EH (cell line): ENCODE results near the gene LGR6.
"Not testable (repeated sequence)": the region's sequence is repeated elsewhere in the genome, so short reads cannot be mapped to it uniquely, and the experiment has no call there.

Experiments
- DNase-seq: peaks from one replicate; pipeline ENCODE4 v3.0.0-alpha.2; 2015; ENCODE audit warnings: low read depth

Gene LGR6

GRCh38 chr1:202223121-202223860 is 29.7 kb downstream of the LGR6 start:
- no peak for DNase-seq

GRCh38 chr1:202224453-202224852 is 30.9 kb downstream of the LGR6 start:
- no peak for DNase-seq

- DNase-seq = no peak
Observed at GRCh38 chr1:202225131-202225530, 31.5 kb downstream of the LGR6 start.

GRCh38 chr1:202227053-202227672 is 33.6 kb downstream of the LGR6 start:
- DNase-seq = no peak

GRCh38 chr1:202227997-202228401 is 34.4 kb downstream of the LGR6 start:
- no peak for DNase-seq

GRCh38 chr1:202228484-202229122 is 35.0 kb downstream of the LGR6 start:
- DNase-seq = no peak

- no peak for DNase-seq
Observed at GRCh38 chr1:202229376-202229775, 35.8 kb downstream of the LGR6 start.

- DNase-seq = no peak
Observed at GRCh38 chr1:202230061-202230938, 36.7 kb downstream of the LGR6 start.

- DNase-seq = no peak
Observed at GRCh38 chr1:202230939-202231645, 37.5 kb downstream of the LGR6 start.

- no peak for DNase-seq
Observed at GRCh38 chr1:202233171-202233570, 39.6 kb downstream of the LGR6 start.

- DNase-seq = no peak
Observed at GRCh38 chr1:202233804-202234203, 40.2 kb downstream of the LGR6 start.

GRCh38 chr1:202234331-202235002 is 40.9 kb downstream of the LGR6 start:
- DNase-seq = peak; percentile 65

- peak; percentile 36 for DNase-seq
Observed at GRCh38 chr1:202235003-202235660, 41.5 kb downstream of the LGR6 start.

- peak; percentile 98 for DNase-seq
Observed at GRCh38 chr1:202235856-202236837, 42.5 kb downstream of the LGR6 start.

GRCh38 chr1:202237052-202237451 is 43.5 kb downstream of the LGR6 start:
- DNase-seq = peak; percentile 34

GRCh38 chr1:202238914-202239313 is 45.3 kb downstream of the LGR6 start:
- DNase-seq = no peak

GRCh38 chr1:202240226-202240625 is 46.6 kb downstream of the LGR6 start:
- not testable (repeated sequence) for DNase-seq

- no peak for DNase-seq
Observed at GRCh38 chr1:202240956-202241355, 47.4 kb downstream of the LGR6 start.

GRCh38 chr1:202241376-202242079 is 47.9 kb downstream of the LGR6 start:
- DNase-seq = no peak
